ENCODE data around the gene NDUFB5.

Gene NDUFB5

GRCh38 chr3:179604321-179605078 is at the start of gene NDUFB5, which contains the start of gene MRPL47:
Gene NDUFB5 (plus strand): TSS chr3:179604794. CDS start chr3:179604816, 22 bp downstream.
Gene MRPL47 (minus strand): TSS chr3:179604638. CDS start chr3:179604624, 14 bp downstream.
- peak within 1 kb of the TSS; percentile 91 for H3K4me3 ChIP-seq (ENCODE audit: low read depth, low read length)
- H3K27ac ChIP-seq (ENCODE audit: extremely low read depth, low read depth, low read length), result peak within 1 kb of the TSS; percentile 52; the same call in 1 of the 2 replicates
- CTCF ChIA-PET, result interaction anchor here (1.9 kb wide), 1 partner anchor 45 kb away, joined by 6 read pairs; no protein-coding TSS in a partner anchor
- H3K9me3 ChIP-seq (ENCODE audit: control insufficient read depth, insufficient read depth, low read depth, low read length), result no peaks in the 10 kb centered on the region
- POLR2A ChIA-PET, result interaction anchor here (0.8 to 1.3 kb wide), 3 partner anchors 39 to 153 kb away, joined by 3 to 8 read pairs (median 6); partner anchors contain the start of genes ACTL6A and GNB4
- no peaks in the 10 kb centered on the region; the same call in 1 of the 2 replicates for H3K4me1 ChIP-seq (ENCODE audit: control insufficient read depth, insufficient read depth, low read length)
- peaks cover 22 to 40% of the 10 kb centered on the region in 2 experiments for H3K36me3 ChIP-seq (ENCODE audit: control insufficient read depth in 2 of 2, insufficient read depth in 1 of 2, low read length in 2 of 2)
- TF ChIP-seq ZNF514 (tag by site-specific recombination; IDR thresholded peaks at IDR 0.05), result no peak
- TF ChIP-seq PRDM4 (tag by site-specific recombination; IDR thresholded peaks at IDR 0.05), result no peak
- TF ChIP-seq SP7 (tag by site-specific recombination; IDR thresholded peaks at IDR 0.05), result peak; percentile 39; the same call in 1 of the 2 replicates
- no peak for TF ChIP-seq ZNF521 (tag by site-specific recombination; IDR thresholded peaks at IDR 0.05)
- no peak for TF ChIP-seq ZNF404 (tag by site-specific recombination; IDR thresholded peaks at IDR 0.05)
- peak; percentile 21 for TF ChIP-seq ZBTB26 (tag by site-specific recombination; optimal IDR thresholded peaks at IDR 0.05)
- no peak; the same call in 1 of the 2 replicates for TF ChIP-seq ZSCAN30 (tag by site-specific recombination; IDR thresholded peaks at IDR 0.05)
- TF ChIP-seq ZNF19 (tag by site-specific recombination; IDR thresholded peaks at IDR 0.05; ENCODE audit: low read depth), result no peak
- no peak for TF ChIP-seq ZNF114 (tag by site-specific recombination; IDR thresholded peaks at IDR 0.05)
- TF ChIP-seq ZNF560 (tag by site-specific recombination; IDR thresholded peaks at IDR 0.05; ENCODE audit: borderline replicate concordance), result no peak
- no peak for TF ChIP-seq ZNF433 (tag by site-specific recombination; IDR thresholded peaks at IDR 0.05; ENCODE audit: low read depth)
- peak; percentile 78; the same call in 1 of the 2 replicates for TF ChIP-seq ZFP37 (tag by site-specific recombination; IDR thresholded peaks at IDR 0.05)
- TF ChIP-seq ZSCAN23 (tag by site-specific recombination; IDR thresholded peaks at IDR 0.05), result no peak
- no peak for TF ChIP-seq ATF2 (tag by site-specific recombination; IDR thresholded peaks at IDR 0.05; ENCODE audit: low read depth)
- no peak for TF ChIP-seq OSR2 (tag by site-specific recombination; IDR thresholded peaks at IDR 0.05)
- TF ChIP-seq ZNF175 (tag by site-specific recombination; IDR thresholded peaks at IDR 0.05), result no peak
- TF ChIP-seq HIC1 (tag by site-specific recombination; IDR thresholded peaks at IDR 0.05), result peak; percentile 49
- TF ChIP-seq ZNF555 (tag by site-specific recombination; conservative IDR thresholded peaks at IDR 0.05), result no peak
- TF ChIP-seq ZBTB11 (tag by site-specific recombination; conservative IDR thresholded peaks at IDR 0.05; ENCODE audit: low read depth), result peak; percentile 82
- peak; percentile 32; the same call in 1 of the 2 replicates for TF ChIP-seq ZNF366 (tag by site-specific recombination; conservative IDR thresholded peaks at IDR 0.05)
- peak; percentile 59; the same call in 1 of the 2 replicates for TF ChIP-seq ZNF76 (tag by site-specific recombination; IDR thresholded peaks at IDR 0.05; ENCODE audit: borderline replicate concordance, low read depth)
- peak; percentile 58 for TF ChIP-seq PRDM10 (tag by site-specific recombination; IDR thresholded peaks at IDR 0.05)

All from HEK293 (cell line).